Prostate gland (tissue), 2 donors: Measurements from ENCODE around the gene TTC33. TPM values are rescaled to one million over a fixed set of nuclear protein-coding genes. Genes with fewer than 3 reads are reported as not detected.

Source experiments
- DNase-seq: peaks from one replicate; pipeline ENCODE4 v3.0.0-alpha.2; 2019; ENCODE audit warnings: low spot score
- H3K27ac ChIP-seq, 2 donors: fragments of 200-600 bp; sonication (generic); 2 replicates each; pipeline ENCODE4 v1.5.1; 2017 to 2019
- H3K27me3 ChIP-seq: fragments of 200-600 bp; sonication (generic); replicated peaks from 2 replicates; pipeline ENCODE4 v1.5.1; 2019; ENCODE audit not compliant: insufficient read depth
- H3K36me3 ChIP-seq, 2 donors: fragments of 200-600 bp; sonication (generic); 1 replicate in 1 of 2; 2 replicates in 1 of 2; pipeline versions ENCODE4 v1.5.1 to v1.8.1; 2017 to 2019
- H3K4me1 ChIP-seq: fragments of 200-600 bp; sonication (generic); replicated peaks from 2 replicates; pipeline ENCODE4 v1.5.1; 2019
- H3K4me3 ChIP-seq, 2 donors: fragments of 200-600 bp; sonication (generic); 2 replicates each; pipeline ENCODE4 v1.5.1; 2017 to 2019
- H3K9me3 ChIP-seq: fragments of 200-600 bp; sonication (generic); 2 replicates; pipeline ENCODE4 v1.5.1; 2017
- CTCF ChIP-seq, 4 experiments: fragments of 200-600 bp in 2 of 4; fragments of 450-650 bp in 2 of 4; sonication (generic) in 2 of 4; IDR thresholded peaks; 1 replicate in 3 of 4; 2 replicates in 1 of 4; pipeline ENCODE4 v1.5.1; 2016 to 2019; ENCODE audit warnings: antibody characterized with exemption in 4 of 4, mild to moderate bottlenecking in 2 of 4, moderate library complexity in 2 of 4
- POLR2A ChIP-seq: fragments of 450-650 bp; IDR thresholded peaks from one replicate; pipeline ENCODE4 v1.6.1; 2016; ENCODE audit warnings: antibody characterized with exemption, mild to moderate bottlenecking
- POLR2AphosphoS5 ChIP-seq: sonication (generic); formaldehyde crosslinking; IDR thresholded peaks from one replicate; pipeline ENCODE4 v1.6.1; 2017; ENCODE audit warnings: antibody characterized with exemption
- WGBS: methylation state at CpG from one replicate; pipeline ENCODE4 v1.1.5; 2018; 5-methylcytosine and 5-hydroxymethylcytosine counted together
- intact Hi-C: fragments of 100-400 bp; cut with DNase I; formaldehyde crosslinking; loops from one replicate; pipeline ENCODE4 v1.14.2; 2022
- total RNA-seq, 2 donors: library from RNA; depleted of rRNA; stranded (reverse); fragments of >200 nt; gene quantifications; one replicate each; pipeline ENCODE4 v1.1.0, GENCODE V29; 2016

Gene TTC33
- total RNA-seq, 2 donors from 2014 or later: 11.9 to 17.6 TPM

DNA sequence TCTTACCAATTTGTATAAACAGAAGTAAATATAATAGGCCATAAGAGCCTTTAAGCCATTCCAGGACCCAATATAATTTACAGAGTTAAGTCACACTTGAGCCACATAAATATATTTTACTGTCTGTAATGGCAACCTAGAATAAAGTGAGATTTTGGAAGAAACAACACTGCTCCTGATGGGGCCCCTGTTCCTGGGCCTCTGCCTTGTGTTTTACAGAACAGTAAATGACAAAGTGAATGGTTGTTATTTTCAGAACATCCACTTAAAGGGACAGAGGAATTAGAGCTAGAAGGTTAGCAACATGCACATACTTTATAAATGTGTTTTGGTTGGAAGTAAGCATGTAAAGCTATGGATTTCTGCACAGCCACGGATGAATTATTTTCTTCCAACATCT is 72.5 kb downstream of the TTC33 start:
- Histone ChIP-seq H3K9me3 (no peaks in the 10 kb centered on the region), H3K27me3 (peaks cover 2% of the 10 kb centered on the region), H3K36me3 (no peaks in the 10 kb centered on the region), H3K4me3 (peak overlapping the region in 1 of 2 donors; percentile 61), H3K27ac (no peak overlapping the region), H3K4me1 (peaks cover 17% of the 10 kb centered on the region)
- DNase-seq: no peak
- TF ChIP-seq POLR2AphosphoS5 (no peak), CTCF (IDR thresholded peaks at IDR 0.05) (no peak), POLR2A (no peak)
- intact Hi-C loops: no loop called here
- 40% methylated on average over 1 of the region's 1 CpG for WGBS

DNA sequence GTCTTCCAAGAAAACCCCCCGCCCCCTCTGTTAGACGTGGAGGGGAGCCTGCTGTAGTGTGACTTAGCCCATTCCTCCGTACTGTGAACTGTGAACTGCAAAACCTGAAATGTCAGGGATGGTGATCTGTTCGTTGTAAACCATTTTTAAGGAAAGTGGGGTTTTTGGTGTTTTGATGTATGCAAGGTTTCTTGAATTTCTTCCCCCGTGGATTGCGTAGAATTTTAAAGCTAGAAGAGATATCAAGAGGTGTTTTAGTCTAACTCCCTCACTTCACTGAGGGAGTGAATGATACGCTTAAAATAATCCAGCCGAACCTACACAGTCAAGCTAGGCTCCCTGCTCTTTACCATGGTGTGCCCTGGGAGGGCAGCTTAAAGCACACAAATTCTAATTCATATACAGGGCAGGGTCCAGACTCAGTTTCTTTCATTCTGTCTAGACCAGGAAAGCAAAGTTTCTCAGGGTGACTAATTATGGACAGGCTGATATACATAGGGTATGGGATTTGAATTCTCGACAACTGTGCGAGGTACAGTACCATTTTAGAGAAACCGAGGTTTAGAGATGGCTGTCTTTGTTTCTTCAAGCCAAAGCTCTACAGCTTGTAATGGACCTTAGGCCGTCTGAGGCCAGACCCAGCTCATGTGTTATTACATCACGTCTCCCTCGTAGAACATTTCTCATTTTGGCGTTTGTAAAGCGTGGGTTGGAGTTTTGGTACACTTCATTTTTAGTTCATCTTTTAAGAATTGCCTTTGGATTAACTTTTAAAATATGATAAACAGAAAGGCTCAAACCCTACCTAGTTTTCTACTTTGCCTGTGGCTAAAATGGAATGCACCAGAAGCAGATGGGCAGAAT is 73.4 kb downstream of the TTC33 start:
- H3K27me3 ChIP-seq: peaks cover 2% of the 10 kb centered on the region
- H3K4me3 ChIP-seq: peak overlapping the region; percentile 61 to 68
- WGBS: 81% methylated on average over 16 of the region's 16 CpGs
- no peak for DNase-seq
- H3K27ac ChIP-seq: peak overlapping the region; percentile 27 to 95
- peaks cover 17% of the 10 kb centered on the region for H3K4me1 ChIP-seq
- TF ChIP-seq CTCF (IDR thresholded peaks at IDR 0.05) (no peak), POLR2A (no peak), POLR2AphosphoS5 (no peak)
- intact Hi-C loops: no loop called here
- H3K36me3 ChIP-seq: no peaks in the 10 kb centered on the region
- H3K9me3 ChIP-seq: no peaks in the 10 kb centered on the region

- whole genome bisulfite sequencing: 14% methylated on average over 66 of the region's 67 CpGs
These were observed 74.2 kb downstream of the TTC33 start for GRCh38 chr5:40681363-40682153.

GRCh38 chr5:40680741-40681362 is 74.9 kb downstream of the TTC33 start:
- intact Hi-C loops: no loop called here
- peak overlapping the region; percentile 95 to 97 for H3K27ac ChIP-seq
- peak; percentile 10 for DNase-seq

More at GRCh38 chr5:40681363-40682153, 74.2 kb downstream of the TTC33 start:
- intact Hi-C loops: no loop called here
- H3K9me3 ChIP-seq: no peaks in the 10 kb centered on the region
- peaks cover 2% of the 10 kb centered on the region for H3K27me3 ChIP-seq
- peak overlapping the region; percentile 27 to 95 for H3K27ac ChIP-seq
- peaks cover 17% of the 10 kb centered on the region for H3K4me1 ChIP-seq
- H3K4me3 ChIP-seq: peak overlapping the region; percentile 61 to 68
- DNase-seq: no peak
- H3K36me3 ChIP-seq: no peaks in the 10 kb centered on the region
- TF ChIP-seq CTCF (IDR thresholded peaks at IDR 0.05) (no peak), POLR2A (no peak), POLR2AphosphoS5 (no peak)

More at GRCh38 chr5:40680741-40681362, 74.9 kb downstream of the TTC33 start:
- TF ChIP-seq POLR2AphosphoS5 (no peak), CTCF (IDR thresholded peaks at IDR 0.05) (no peak), POLR2A (no peak)
- 18% methylated on average over 23 of the region's 37 CpGs for WGBS
- no peaks in the 10 kb centered on the region for H3K9me3 ChIP-seq
- peaks cover 12% of the 10 kb centered on the region for H3K4me1 ChIP-seq
- H3K4me3 ChIP-seq: peak overlapping the region; percentile 61 to 68
- peaks cover 2% of the 10 kb centered on the region for H3K27me3 ChIP-seq
- H3K36me3 ChIP-seq: no peaks in the 10 kb centered on the region
